MCF 10A (cell line): Measurements from ENCODE around the gene PTPN23. TPM values are rescaled to one million over a fixed set of nuclear protein-coding genes. Genes with fewer than 3 reads are reported as not detected.

Experiments
- BruUV-seq: library from RNA; stranded (reverse); fragments of 400-500 nt; replicated peaks from 2 replicates; lab custom pipeline; 2021; lab: Mats Ljungman, UMichigan
- CTCF ChIA-PET: fragments of 300-600 bp; sonication (Branson Sonifier 250); formaldehyde crosslinking; extraction: SDS; loops from one replicate; lab custom pipeline; 2021; ENCODE audit warnings: antibody characterized with exemption, inconsistent platforms; lab: Yijun Ruan, JAX
- POLR2A ChIA-PET: fragments of 300-600, 350-650 bp; sonication (Branson Sonifier 250); formaldehyde crosslinking; extraction: SDS; loops from one replicate; lab custom pipeline; 2020; ENCODE audit warnings: antibody characterized with exemption, inconsistent platforms; lab: Yijun Ruan, JAX
- DNase-seq: peaks from one replicate; pipeline ENCODE4 v3.0.0-alpha.2; 2018; ENCODE audit not compliant: unreplicated experiment
- H3K27ac Mint-ChIP-seq: one replicate; pipeline ENCODE4 v1.8.0; 2022; ENCODE audit warnings: mild to moderate bottlenecking, low read depth, mixed read lengths; ENCODE audit not compliant: unreplicated experiment
- H3K27me3 Mint-ChIP-seq: one replicate; pipeline ENCODE4 v1.8.0; 2022; ENCODE audit warnings: mixed read lengths; ENCODE audit not compliant: insufficient read depth, unreplicated experiment
- H3K36me3 Mint-ChIP-seq: one replicate; pipeline ENCODE4 v1.8.0; 2022; ENCODE audit warnings: mild to moderate bottlenecking, moderate library complexity, mixed read lengths; ENCODE audit not compliant: insufficient read depth, unreplicated experiment
- H3K4me1 Mint-ChIP-seq: one replicate; pipeline ENCODE4 v1.8.0; 2022; ENCODE audit warnings: mixed read lengths; ENCODE audit not compliant: insufficient read depth, unreplicated experiment
- H3K4me3 Mint-ChIP-seq: one replicate; pipeline ENCODE4 v1.8.0; 2022; ENCODE audit warnings: mild to moderate bottlenecking, moderate library complexity, mixed read lengths; ENCODE audit not compliant: unreplicated experiment
- H3K9me3 Mint-ChIP-seq: one replicate; pipeline ENCODE4 v1.8.0; 2022; ENCODE audit warnings: mixed read lengths; ENCODE audit not compliant: unreplicated experiment
- intact Hi-C: fragments of 100-400 bp; cut with micrococcal nuclease; formaldehyde crosslinking; loops from 2 replicates; pipeline ENCODE4 v1.14.1; 2022
- total RNA-seq: library from RNA; stranded (reverse); gene quantifications from 2 replicates; pipeline ENCODE4 v1.2.3, GENCODE V29; 2022
- TF ChIP-seq, protein P1 (sequence below): fragments of 200-600 bp; IDR thresholded peaks from one replicate; pipeline ENCODE4 v1.8.0; 2022; ENCODE audit warnings: antibody characterized with exemption, mild to moderate bottlenecking; ENCODE audit not compliant: unreplicated experiment

The PTPN23 gene
- total RNA-seq, 1 experiment from 2014 or later: 44.5 TPM

DNA sequence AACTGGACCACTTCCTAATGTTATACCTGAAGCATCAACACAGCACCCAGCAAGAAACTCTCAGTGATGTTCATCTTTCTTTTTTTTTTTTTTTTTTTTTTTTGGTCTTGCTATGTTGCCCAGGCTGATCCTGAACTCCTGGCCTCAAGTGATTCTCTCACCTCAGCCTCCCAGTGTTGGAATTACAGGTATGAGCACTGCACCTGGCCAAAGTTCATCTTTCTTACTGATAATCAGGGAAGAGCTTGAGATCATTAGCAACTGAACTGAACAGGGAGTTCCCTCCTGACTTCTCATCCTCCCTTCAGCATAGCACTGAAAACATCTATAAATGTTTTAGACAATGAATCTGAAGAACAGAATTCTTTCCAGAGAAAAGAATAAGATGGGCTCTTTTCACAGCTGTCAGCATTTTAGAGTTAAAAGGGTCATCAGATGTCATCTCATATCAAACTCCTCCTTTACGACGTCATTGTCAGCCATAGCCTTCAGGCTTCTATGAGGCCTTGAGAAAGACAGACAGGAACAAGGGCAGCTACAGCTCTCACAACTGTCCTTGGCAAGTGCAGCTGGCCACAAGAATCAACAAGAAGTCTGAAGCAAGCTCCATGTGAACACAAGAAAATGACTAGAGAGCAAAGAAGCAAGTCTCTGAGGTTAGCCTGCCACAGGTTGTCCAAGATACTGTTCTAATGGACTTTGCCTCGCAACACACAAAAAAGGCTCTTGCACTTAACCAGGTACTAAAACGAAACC is 61.2 kb downstream of the PTPN23 start:
- H3K27ac Mint-ChIP-seq: no peak overlapping the region
- BruUV-seq: TSS peak; percentile 12
- intact Hi-C loops: loop anchor here (5.0 kb wide), 1 partner anchor 35 kb away; the partner anchor contains the start of gene SCAP

DNA sequence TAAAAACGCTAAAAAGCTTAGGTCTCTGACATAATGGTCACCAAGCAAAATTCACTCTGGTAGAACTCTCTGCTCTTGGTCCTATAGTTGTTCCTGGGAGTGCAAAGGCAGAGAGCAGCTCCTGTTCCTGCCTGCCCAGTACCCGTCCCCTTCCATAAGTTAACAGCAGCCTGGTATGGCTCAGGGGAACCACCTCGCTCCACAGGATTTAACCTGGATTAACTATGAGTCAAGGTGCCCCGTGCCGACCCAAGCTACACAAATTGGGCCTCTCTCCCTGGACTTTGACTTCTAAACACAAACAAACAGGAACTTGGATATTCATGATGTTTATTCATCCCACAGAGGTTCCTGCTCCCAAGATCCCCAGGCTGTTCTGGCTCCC is 62.8 kb downstream of the PTPN23 start:
- DNase-seq: peak; percentile 69
- ChIA-PET POLR2A (interaction anchor here (0.6 to 4.8 kb wide), 17 partner anchors 9 to 957 kb away, joined by 3 to 61 read pairs (median 5); partner anchors contain the start of genes ELP6, PTPN23 and SCAP), CTCF (interaction anchor here (0.6 to 3.3 kb wide), 10 partner anchors 9 to 763 kb away, joined by 3 to 17 read pairs (median 4); partner anchors contain the start of gene SCAP)
- Mint-ChIP-seq H3K9me3 (peaks cover 6% of the 10 kb centered on the region), H3K4me3 (peak overlapping the region; percentile 30), H3K36me3 (peaks cover 48% of the 10 kb centered on the region), H3K27ac (peak overlapping the region; percentile 98), H3K27me3 (no peaks in the 10 kb centered on the region), H3K4me1 (peaks cover 21% of the 10 kb centered on the region)
- TF ChIP-seq, protein P1, sequence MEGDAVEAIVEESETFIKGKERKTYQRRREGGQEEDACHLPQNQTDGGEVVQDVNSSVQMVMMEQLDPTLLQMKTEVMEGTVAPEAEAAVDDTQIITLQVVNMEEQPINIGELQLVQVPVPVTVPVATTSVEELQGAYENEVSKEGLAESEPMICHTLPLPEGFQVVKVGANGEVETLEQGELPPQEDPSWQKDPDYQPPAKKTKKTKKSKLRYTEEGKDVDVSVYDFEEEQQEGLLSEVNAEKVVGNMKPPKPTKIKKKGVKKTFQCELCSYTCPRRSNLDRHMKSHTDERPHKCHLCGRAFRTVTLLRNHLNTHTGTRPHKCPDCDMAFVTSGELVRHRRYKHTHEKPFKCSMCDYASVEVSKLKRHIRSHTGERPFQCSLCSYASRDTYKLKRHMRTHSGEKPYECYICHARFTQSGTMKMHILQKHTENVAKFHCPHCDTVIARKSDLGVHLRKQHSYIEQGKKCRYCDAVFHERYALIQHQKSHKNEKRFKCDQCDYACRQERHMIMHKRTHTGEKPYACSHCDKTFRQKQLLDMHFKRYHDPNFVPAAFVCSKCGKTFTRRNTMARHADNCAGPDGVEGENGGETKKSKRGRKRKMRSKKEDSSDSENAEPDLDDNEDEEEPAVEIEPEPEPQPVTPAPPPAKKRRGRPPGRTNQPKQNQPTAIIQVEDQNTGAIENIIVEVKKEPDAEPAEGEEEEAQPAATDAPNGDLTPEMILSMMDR: no peak
- intact Hi-C loops: loop anchor here (5.0 kb wide), 1 partner anchor 34 kb away; the partner anchor contains the start of gene SCAP
- BruUV-seq: TSS peak; percentile 90

More for the DNA sequence above, 61.2 kb downstream of the PTPN23 start:
- H3K4me1 Mint-ChIP-seq: peaks cover 21% of the 10 kb centered on the region
- DNase-seq: no peak
- CTCF ChIA-PET: interaction anchor here (0.6 to 3.3 kb wide), 4 partner anchors 21 to 813 kb away, joined by 3 to 17 read pairs (median 9); no protein-coding TSS in a partner anchor
- TF ChIP-seq, protein P1: no peak
- H3K4me3 Mint-ChIP-seq: no peak overlapping the region
- peaks cover 47% of the 10 kb centered on the region for H3K36me3 Mint-ChIP-seq
- no peaks in the 10 kb centered on the region for H3K27me3 Mint-ChIP-seq
- POLR2A ChIA-PET: interaction anchor here (0.6 to 4.2 kb wide), 2 partner anchors 23 to 33 kb away, joined by 3 to 61 read pairs; partner anchors contain the start of gene SCAP
- H3K9me3 Mint-ChIP-seq: no peaks in the 10 kb centered on the region

DNA sequence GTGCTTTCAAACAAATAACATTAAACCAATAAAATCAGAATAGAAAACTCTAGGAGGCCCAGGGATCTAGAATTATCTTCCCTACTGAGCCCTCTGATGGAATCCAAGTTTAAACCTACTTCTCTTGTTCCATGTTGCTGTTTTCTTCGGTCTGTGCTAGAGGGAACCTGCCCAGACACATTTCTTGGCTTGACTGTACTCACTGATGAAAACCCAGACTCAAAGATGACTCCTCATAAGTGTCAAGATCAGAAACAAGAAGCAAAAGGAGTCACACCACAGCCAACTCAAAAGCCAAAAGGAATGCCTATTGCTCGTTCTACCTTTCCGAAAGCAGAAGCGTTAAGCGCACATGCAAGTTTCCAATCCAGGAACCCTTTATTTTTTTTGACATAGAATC is 63.3 kb downstream of the PTPN23 start:
- intact Hi-C loops: loop anchor here (5.0 kb wide), 1 partner anchor 33 kb away; the partner anchor contains the start of gene SCAP
- peak overlapping the region; percentile 30 for H3K4me3 Mint-ChIP-seq
- peak; percentile 57 for DNase-seq
- ChIA-PET POLR2A (interaction anchor here (0.6 to 4.8 kb wide), 14 partner anchors 8 to 957 kb away, joined by 3 to 61 read pairs (median 5); partner anchors contain the start of genes ELP6, PTPN23 and SCAP), CTCF (interaction anchor here (0.6 to 3.3 kb wide), 8 partner anchors 9 to 79 kb away, joined by 3 to 17 read pairs (median 6); partner anchors contain the start of gene SCAP)
- TF ChIP-seq, protein P1: no peak
- peak overlapping the region; percentile 98 for H3K27ac Mint-ChIP-seq
- peaks cover 21% of the 10 kb centered on the region for H3K4me1 Mint-ChIP-seq
- peaks cover 9% of the 10 kb centered on the region for H3K9me3 Mint-ChIP-seq
- H3K27me3 Mint-ChIP-seq: no peaks in the 10 kb centered on the region
- peaks cover 44% of the 10 kb centered on the region for H3K36me3 Mint-ChIP-seq
- BruUV-seq: no TSS peak
